Calu3 (cell line): Measurements from ENCODE around the gene NBEAL2. TPM values are rescaled to one million over a fixed set of nuclear protein-coding genes. Genes with fewer than 3 reads are reported as not detected.

Source experiments
- BruUV-seq: library from RNA; stranded (reverse); fragments of 400-500 nt; replicated peaks from 2 replicates; lab custom pipeline; 2021; lab: Mats Ljungman, UMichigan
- CTCF ChIA-PET: fragments of 300-600 bp; sonication (Branson Sonifier 250); formaldehyde crosslinking; loops from one replicate; lab custom pipeline; 2022; ENCODE audit warnings: antibody characterized with exemption; lab: Charles Lee
- DNase-seq: peaks from one replicate; pipeline ENCODE4 v3.0.0; 2022
- H3K27ac Mint-ChIP-seq: one replicate; pipeline ENCODE4 v1.8.0; 2022; ENCODE audit warnings: mixed read lengths; ENCODE audit not compliant: unreplicated experiment
- H3K27me3 Mint-ChIP-seq: one replicate; pipeline ENCODE4 v1.8.0; 2022; ENCODE audit warnings: mixed read lengths; ENCODE audit not compliant: unreplicated experiment
- H3K36me3 Mint-ChIP-seq: one replicate; pipeline ENCODE4 v1.8.0; 2022; ENCODE audit warnings: mild to moderate bottlenecking, moderate library complexity, mixed read lengths; ENCODE audit not compliant: insufficient read depth, unreplicated experiment
- H3K4me1 Mint-ChIP-seq: one replicate; pipeline ENCODE4 v1.8.0; 2022; ENCODE audit warnings: mild to moderate bottlenecking, low read depth, mixed read lengths; ENCODE audit not compliant: unreplicated experiment
- H3K4me3 Mint-ChIP-seq: one replicate; pipeline ENCODE4 v1.8.0; 2022; ENCODE audit warnings: mild to moderate bottlenecking, low read depth, moderate library complexity, mixed read lengths; ENCODE audit not compliant: unreplicated experiment
- H3K9me3 Mint-ChIP-seq: one replicate; pipeline ENCODE4 v1.8.0; 2022; ENCODE audit warnings: low read depth, mixed read lengths; ENCODE audit not compliant: unreplicated experiment
- intact Hi-C: fragments of 100-400 bp; cut with micrococcal nuclease; formaldehyde crosslinking; loops from one replicate; pipeline ENCODE4 v1.10.0; 2022; ENCODE audit not compliant: unreplicated experiment
- total RNA-seq: library from RNA; stranded (reverse); gene quantifications from 2 replicates; pipeline ENCODE4 v1.2.3, GENCODE V29; 2022
- TF ChIP-seq, protein P1 (sequence below): fragments of 200-600 bp; IDR thresholded peaks from one replicate; pipeline ENCODE4 v1.8.0; 2022; ENCODE audit warnings: antibody characterized with exemption; ENCODE audit not compliant: unreplicated experiment

Gene NBEAL2
- total RNA-seq, 1 experiment from 2014 or later: 143 TPM

DNA sequence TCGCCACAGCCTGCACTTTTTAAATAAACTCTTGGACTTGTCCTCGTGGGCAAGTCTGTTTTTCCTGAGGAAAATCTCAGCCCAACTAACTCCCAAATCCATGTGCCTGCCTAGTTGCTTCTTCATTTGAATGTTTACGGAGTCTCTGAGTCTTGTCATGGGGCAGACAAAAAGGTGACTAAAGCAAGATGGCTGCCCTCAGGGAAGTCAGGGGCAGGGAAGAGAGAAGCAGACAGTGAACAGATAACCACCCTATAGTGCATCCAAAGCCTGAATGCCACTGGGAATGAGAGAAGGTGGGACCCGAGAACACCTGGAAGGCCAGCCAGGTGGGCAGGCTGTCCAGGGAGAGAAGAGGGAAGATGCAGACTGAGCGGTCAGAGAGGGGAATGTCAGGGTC lies 24.3 kb upstream of the NBEAL2 start:
- no TSS peak for BruUV-seq
- no peaks in the 10 kb centered on the region for H3K9me3 Mint-ChIP-seq
- DNase-seq: no peak
- no peak overlapping the region for H3K27ac Mint-ChIP-seq
- CTCF ChIA-PET: no interaction called here
- intact Hi-C loops: no loop called here
- H3K4me1 Mint-ChIP-seq: peaks cover 81% of the 10 kb centered on the region
- H3K36me3 Mint-ChIP-seq: peaks cover 23% of the 10 kb centered on the region
- TF ChIP-seq, protein P1, sequence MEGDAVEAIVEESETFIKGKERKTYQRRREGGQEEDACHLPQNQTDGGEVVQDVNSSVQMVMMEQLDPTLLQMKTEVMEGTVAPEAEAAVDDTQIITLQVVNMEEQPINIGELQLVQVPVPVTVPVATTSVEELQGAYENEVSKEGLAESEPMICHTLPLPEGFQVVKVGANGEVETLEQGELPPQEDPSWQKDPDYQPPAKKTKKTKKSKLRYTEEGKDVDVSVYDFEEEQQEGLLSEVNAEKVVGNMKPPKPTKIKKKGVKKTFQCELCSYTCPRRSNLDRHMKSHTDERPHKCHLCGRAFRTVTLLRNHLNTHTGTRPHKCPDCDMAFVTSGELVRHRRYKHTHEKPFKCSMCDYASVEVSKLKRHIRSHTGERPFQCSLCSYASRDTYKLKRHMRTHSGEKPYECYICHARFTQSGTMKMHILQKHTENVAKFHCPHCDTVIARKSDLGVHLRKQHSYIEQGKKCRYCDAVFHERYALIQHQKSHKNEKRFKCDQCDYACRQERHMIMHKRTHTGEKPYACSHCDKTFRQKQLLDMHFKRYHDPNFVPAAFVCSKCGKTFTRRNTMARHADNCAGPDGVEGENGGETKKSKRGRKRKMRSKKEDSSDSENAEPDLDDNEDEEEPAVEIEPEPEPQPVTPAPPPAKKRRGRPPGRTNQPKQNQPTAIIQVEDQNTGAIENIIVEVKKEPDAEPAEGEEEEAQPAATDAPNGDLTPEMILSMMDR: no peak
- H3K27me3 Mint-ChIP-seq: no peaks in the 10 kb centered on the region
- H3K4me3 Mint-ChIP-seq: no peak overlapping the region

DNA sequence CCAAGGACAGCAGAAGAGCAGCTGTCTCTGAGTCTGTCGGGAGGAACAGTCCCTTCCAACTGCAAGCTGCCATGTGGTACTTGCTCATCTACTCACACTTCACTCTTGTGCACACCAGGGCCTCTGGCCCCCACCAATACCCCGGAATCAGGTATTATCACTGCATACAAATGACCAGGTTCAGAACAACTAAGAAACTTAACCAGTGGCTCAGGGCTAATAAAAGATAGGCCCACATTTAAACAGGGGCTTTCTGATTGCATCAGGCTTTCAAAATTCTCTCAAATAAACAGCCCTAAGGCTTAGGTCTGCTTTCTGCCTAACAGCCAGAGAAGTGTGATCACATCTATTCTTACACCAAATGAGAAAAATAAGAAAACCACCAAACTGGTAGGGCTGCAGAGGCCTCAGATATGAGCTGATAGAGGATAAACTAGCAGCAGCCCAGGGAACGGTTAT lies 23.6 kb upstream of the NBEAL2 start:
- no TSS peak for BruUV-seq
- DNase-seq: no peak
- CTCF ChIA-PET: no interaction called here
- Mint-ChIP-seq H3K9me3 (no peaks in the 10 kb centered on the region), H3K27ac (no peak overlapping the region), H3K27me3 (no peaks in the 10 kb centered on the region), H3K4me3 (no peak overlapping the region), H3K4me1 (peaks cover 88% of the 10 kb centered on the region), H3K36me3 (peaks cover 28% of the 10 kb centered on the region)
- TF ChIP-seq, protein P1: no peak
- intact Hi-C loops: no loop called here

DNA sequence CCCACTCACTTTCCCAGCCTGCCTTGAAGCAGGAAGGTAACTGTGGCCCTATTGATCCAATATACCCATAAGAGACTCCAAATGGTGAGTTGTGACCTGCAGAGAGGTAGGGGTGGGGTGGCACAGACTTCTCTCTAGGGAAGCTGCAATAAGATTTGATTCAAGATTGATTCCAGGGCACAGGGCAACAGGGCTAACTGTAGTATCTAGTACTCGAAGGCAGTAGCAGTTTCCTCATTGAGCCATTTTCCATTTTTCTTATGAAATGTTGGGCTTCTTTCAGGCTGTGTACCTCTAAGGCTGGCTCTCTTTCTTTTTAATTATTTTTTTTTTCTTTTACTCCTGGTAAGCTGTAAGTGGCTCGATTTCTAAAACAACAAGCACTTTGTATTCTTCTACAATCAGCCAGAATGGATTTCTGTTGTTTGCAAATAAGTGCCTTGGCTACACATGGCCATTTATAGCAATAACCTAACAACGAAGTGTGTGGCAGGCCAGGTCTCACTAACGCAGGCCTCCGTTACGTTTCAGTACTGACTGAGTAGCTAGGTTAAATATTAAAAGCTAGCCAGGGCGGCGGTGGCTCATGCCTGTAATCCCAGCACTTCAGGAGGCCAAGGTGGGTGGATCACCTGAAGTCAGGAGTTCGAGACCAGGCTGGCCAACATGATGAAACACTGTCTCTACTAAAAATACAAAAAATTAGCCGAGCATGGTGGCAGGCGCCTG lies 22.2 kb upstream of the NBEAL2 start:
- H3K4me3 Mint-ChIP-seq: no peak overlapping the region
- no peaks in the 10 kb centered on the region for H3K9me3 Mint-ChIP-seq
- no peaks in the 10 kb centered on the region for H3K27me3 Mint-ChIP-seq
- H3K36me3 Mint-ChIP-seq: peaks cover 35% of the 10 kb centered on the region
- CTCF ChIA-PET: interaction anchor here (0.7 to 1.1 kb wide), 3 partner anchors 13 to 27 kb away, joined by 3 to 8 read pairs (median 4); no protein-coding TSS in a partner anchor
- intact Hi-C loops: no loop called here
- no TSS peak for BruUV-seq
- H3K27ac Mint-ChIP-seq: peak overlapping the region; percentile 39
- H3K4me1 Mint-ChIP-seq: peaks cover 93% of the 10 kb centered on the region
- DNase-seq: no peak
- TF ChIP-seq, protein P1: no peak

DNA sequence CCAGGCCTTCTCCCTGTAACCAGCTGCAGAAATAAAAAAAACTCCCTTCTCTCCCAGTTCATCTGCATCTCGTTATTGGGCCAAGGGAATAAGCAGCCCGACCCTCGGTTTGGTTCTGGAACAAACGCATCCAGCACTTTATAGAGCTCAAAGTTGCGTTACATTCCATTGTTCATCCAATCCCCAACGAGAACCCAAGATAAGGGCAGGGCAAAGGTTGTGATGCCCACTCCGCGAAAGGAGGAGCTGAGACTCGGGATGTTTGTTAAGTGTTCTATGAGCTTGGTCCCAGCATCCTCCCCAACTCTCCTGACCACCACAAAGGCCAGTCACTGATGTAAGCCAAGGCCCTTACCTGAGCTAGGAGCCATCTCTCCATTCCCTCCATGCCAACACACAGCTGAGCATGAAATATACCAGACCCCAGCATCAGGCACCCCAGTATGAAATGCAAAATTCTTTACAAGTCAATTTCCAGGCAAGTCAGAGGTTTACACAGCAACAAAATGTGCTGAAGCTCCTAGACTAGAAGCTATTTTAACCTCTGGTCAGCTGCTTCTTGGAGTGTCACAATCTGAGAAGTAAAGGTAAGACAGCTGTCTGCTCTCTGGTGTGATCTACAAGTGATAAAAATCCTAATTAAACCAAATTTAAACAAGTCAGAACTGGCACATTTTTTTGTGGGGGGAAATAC lies 20.9 kb upstream of the NBEAL2 start:
- TF ChIP-seq, protein P1: no peak
- peak overlapping the region; percentile 81 for H3K27ac Mint-ChIP-seq
- H3K9me3 Mint-ChIP-seq: no peaks in the 10 kb centered on the region
- intact Hi-C loops: no loop called here
- no peaks in the 10 kb centered on the region for H3K27me3 Mint-ChIP-seq
- peaks cover 79% of the 10 kb centered on the region for H3K4me1 Mint-ChIP-seq
- H3K36me3 Mint-ChIP-seq: peaks cover 37% of the 10 kb centered on the region
- CTCF ChIA-PET: interaction anchor here (1.1 kb wide), 1 partner anchor 15 kb away, joined by 3 read pairs; no protein-coding TSS in a partner anchor
- no peak for DNase-seq
- no peak overlapping the region for H3K4me3 Mint-ChIP-seq
- no TSS peak for BruUV-seq
